IMR-90 (cell line): ENCODE measurements around the gene ANKRD11. TPM values are rescaled to one million over a fixed set of nuclear protein-coding genes. Genes with fewer than 3 reads are reported as not detected.

Source experiments
- ATAC-seq: fragments of 200-7000 bp; cut with Tn5 transposase; 2 replicates; pipeline ENCODE4 v1.9.1; 2020; ENCODE audit warnings: low read depth, mild to moderate bottlenecking, moderate library complexity
- BruUV-seq: library from RNA; stranded (reverse); fragments of 400-500 nt; replicated peaks from 2 replicates; lab custom pipeline; 2021; lab: Mats Ljungman, UMichigan
- CTCF ChIA-PET: fragments of 300-600 bp; formaldehyde crosslinking; extraction: SDS; loops from one replicate; lab custom pipeline; 2021; ENCODE audit warnings: antibody characterized with exemption; lab: Yijun Ruan, JAX
- POLR2A ChIA-PET: fragments of 300-600 bp; sonication (Branson Sonifier 250); formaldehyde crosslinking; loops from one replicate; lab custom pipeline; 2022; ENCODE audit warnings: antibody characterized with exemption; ENCODE audit not compliant: unreplicated experiment; lab: Charles Lee
- DNase-seq: peaks from one replicate; pipeline ENCODE4 v3.0.0; 2013
- H2AFZ ChIP-seq: replicated peaks from 2 replicates; pipeline ENCODE3; 2013; ENCODE audit warnings: low read length, mild to moderate bottlenecking; ENCODE audit not compliant: poor library complexity
- H2AK5ac ChIP-seq: 2 replicates; pipeline ENCODE4 v1.6.1; 2013; ENCODE audit warnings: low read depth, low read length, inconsistent platforms
- H2AK9ac ChIP-seq: replicated peaks from 2 replicates; pipeline ENCODE3; 2013; ENCODE audit warnings: mild to moderate bottlenecking, low read depth, low read length, moderate library complexity; ENCODE audit not compliant: poor library complexity
- H2BK120ac ChIP-seq: 2 replicates; pipeline ENCODE4 v1.6.1; 2013; ENCODE audit warnings: low read depth, low read length, inconsistent platforms
- H2BK15ac ChIP-seq: 3 replicates; pipeline ENCODE4 v1.6.1; 2013; ENCODE audit warnings: low read depth, low read length, inconsistent platforms
- H2BK20ac ChIP-seq: 2 replicates; pipeline ENCODE4 v1.6.1; 2013; ENCODE audit warnings: low read depth, mild to moderate bottlenecking, inconsistent platforms, low read length, moderate library complexity
- H2BK5ac ChIP-seq: 2 replicates; pipeline ENCODE4 v1.6.1; 2013; ENCODE audit warnings: mild to moderate bottlenecking, low read depth, low read length, inconsistent platforms; ENCODE audit not compliant: poor library complexity, severe bottlenecking
- H3K14ac ChIP-seq: replicated peaks from 2 replicates; pipeline ENCODE4 v1.6.1; 2013; ENCODE audit warnings: low read depth, low read length, inconsistent platforms
- H3K18ac ChIP-seq: 2 replicates; pipeline ENCODE4 v1.6.1; 2013; ENCODE audit warnings: low read depth, low read length, control low read depth
- H3K23ac ChIP-seq: 2 replicates; pipeline ENCODE4 v1.6.1; 2013; ENCODE audit warnings: low read depth, low read length, inconsistent platforms
- H3K27ac ChIP-seq: 2 replicates; pipeline ENCODE4 v1.5.1; 2013; ENCODE audit warnings: mild to moderate bottlenecking, control low read depth, low read length; ENCODE audit not compliant: insufficient read depth
- H3K27me3 ChIP-seq: 2 replicates; pipeline ENCODE4 v1.6.1; 2013; ENCODE audit warnings: low read length; ENCODE audit not compliant: control insufficient read depth, insufficient read depth
- H3K36me3 ChIP-seq: 2 replicates; pipeline ENCODE4 v1.6.1; 2013; ENCODE audit warnings: low read length, mixed read lengths; ENCODE audit not compliant: control insufficient read depth, insufficient read depth
- H3K4ac ChIP-seq: 2 replicates; pipeline ENCODE4 v1.6.1; 2013; ENCODE audit warnings: low read depth, low read length, inconsistent platforms
- H3K4me1 ChIP-seq: 2 replicates; pipeline ENCODE4 v1.6.1; 2013; ENCODE audit warnings: low read length, mixed read lengths; ENCODE audit not compliant: control insufficient read depth, insufficient read depth
- H3K4me2 ChIP-seq: 2 replicates; pipeline ENCODE4 v1.6.1; 2013; ENCODE audit warnings: low read depth, mild to moderate bottlenecking, control low read depth, low read length, moderate library complexity
- H3K4me3 ChIP-seq: 2 replicates; pipeline ENCODE4 v1.5.1; 2013; ENCODE audit warnings: low read depth, mild to moderate bottlenecking, control low read depth, low read length, moderate library complexity; ENCODE audit not compliant: insufficient read depth
- H3K56ac ChIP-seq: 2 replicates; pipeline ENCODE4 v1.6.1; 2013; ENCODE audit warnings: low read length, inconsistent platforms; ENCODE audit not compliant: insufficient read depth; ENCODE audit errors: extremely low read depth
- H3K79me1 ChIP-seq, 2 experiments: 2 replicates each; pipeline ENCODE4 v1.6.1; 2013; ENCODE audit warnings: low read length in 2 of 2, inconsistent platforms in 1 of 2, low read depth in 1 of 2
- H3K9ac ChIP-seq: 2 replicates; pipeline ENCODE4 v1.6.1; 2013; ENCODE audit warnings: low read depth, low read length, control low read depth
- H3K9me1 ChIP-seq: 2 replicates; pipeline ENCODE4 v1.6.1; 2013; ENCODE audit warnings: low read length, inconsistent platforms; ENCODE audit not compliant: insufficient read depth
- H3K9me3 ChIP-seq: 2 replicates; pipeline ENCODE4 v1.6.1; 2013; ENCODE audit warnings: low read length; ENCODE audit not compliant: control insufficient read depth, insufficient read depth
- H4K20me1 ChIP-seq: 2 replicates; pipeline ENCODE4 v1.6.1; 2013; ENCODE audit warnings: low read length, inconsistent platforms; ENCODE audit not compliant: insufficient read depth
- H4K5ac ChIP-seq: 2 replicates; pipeline ENCODE4 v1.6.1; 2013; ENCODE audit warnings: mild to moderate bottlenecking, low read depth, low read length, control low read depth
- H4K8ac ChIP-seq, 2 experiments: 2 replicates each; pipeline ENCODE4 v1.6.1; 2013; ENCODE audit warnings: low read depth in 2 of 2, low read length in 2 of 2, control low read depth in 1 of 2, inconsistent platforms in 1 of 2
- H4K91ac ChIP-seq: 2 replicates; pipeline ENCODE4 v1.6.1; 2013; ENCODE audit warnings: low read depth, low read length, inconsistent platforms; ENCODE audit not compliant: insufficient read depth
- BHLHE40 ChIP-seq: fragments of 150-350 bp; IDR thresholded peaks from 2 replicates; pipeline ENCODE4 v1.6.1; 2016; ENCODE audit warnings: mild to moderate bottlenecking, low read depth, low read length
- CEBPB ChIP-seq: IDR thresholded peaks from 2 replicates; pipeline ENCODE4 v1.6.1; 2012; ENCODE audit warnings: low read depth, low read length, improper control_type of control experiment
- CHD1 ChIP-seq: IDR thresholded peaks from 2 replicates; pipeline ENCODE4 v1.6.1; 2012; ENCODE audit warnings: low read depth, low read length, improper control_type of control experiment
- CTCF ChIP-seq: conservative IDR thresholded peaks from 2 replicates; pipeline ENCODE4 v1.5.1; 2012; ENCODE audit warnings: mild to moderate bottlenecking, low read depth, low read length, improper control_type of control experiment
- ELK1 ChIP-seq: fragments of 150-350 bp; IDR thresholded peaks from 2 replicates; pipeline ENCODE4 v1.6.1; 2016; ENCODE audit warnings: low read depth, mild to moderate bottlenecking, low read length, moderate library complexity, borderline replicate concordance
- FOS ChIP-seq: fragments of 150-350 bp; IDR thresholded peaks from 2 replicates; pipeline ENCODE4 v1.6.1; 2016; ENCODE audit warnings: low read depth, low read length
- MAFK ChIP-seq: IDR thresholded peaks from 2 replicates; pipeline ENCODE4 v1.6.1; 2012; ENCODE audit warnings: low read depth, low read length, improper control_type of control experiment
- MAZ ChIP-seq: IDR thresholded peaks from 2 replicates; pipeline ENCODE4 v1.6.1; 2012; ENCODE audit warnings: low read depth, mild to moderate bottlenecking, low read length, improper control_type of control experiment, moderate library complexity, borderline replicate concordance
- MXI1 ChIP-seq: IDR thresholded peaks from 2 replicates; pipeline ENCODE4 v1.6.1; 2012; ENCODE audit warnings: low read depth, mild to moderate bottlenecking, low read length, moderate library complexity, borderline replicate concordance
- NFE2L2 ChIP-seq: fragments of 150-350 bp; IDR thresholded peaks from 2 replicates; pipeline ENCODE4 v1.6.1; 2016; ENCODE audit warnings: low read depth, mild to moderate bottlenecking, low read length
- POLR2A ChIP-seq: IDR thresholded peaks from 2 replicates; pipeline ENCODE4 v1.6.1; 2012; ENCODE audit warnings: mild to moderate bottlenecking, low read depth, low read length
- RAD21 ChIP-seq: IDR thresholded peaks from 2 replicates; pipeline ENCODE4 v1.6.1; 2012; ENCODE audit warnings: low read length, improper control_type of control experiment
- RCOR1 ChIP-seq: IDR thresholded peaks from 2 replicates; pipeline ENCODE4 v1.6.1; 2012; ENCODE audit warnings: mild to moderate bottlenecking, low read length, improper control_type of control experiment; ENCODE audit not compliant: insufficient replicate concordance
- RFX5 ChIP-seq: IDR thresholded peaks from 2 replicates; pipeline ENCODE4 v1.8.0; 2012; ENCODE audit warnings: low read depth, mild to moderate bottlenecking, low read length, moderate library complexity
- SMC3 ChIP-seq: fragments of 150-350 bp; IDR thresholded peaks from 2 replicates; pipeline ENCODE4 v1.6.1; 2016; ENCODE audit warnings: low read depth, mild to moderate bottlenecking, antibody characterized with exemption, low read length, moderate library complexity
- USF2 ChIP-seq: fragments of 150-350 bp; IDR thresholded peaks from 2 replicates; pipeline ENCODE4 v1.6.1; 2017; ENCODE audit warnings: mild to moderate bottlenecking, antibody characterized with exemption, low read length, low read depth
- WGBS, 2 experiments: methylation state at CpG; one replicate each; pipeline versions ENCODE4 v1.1.5 to v1.1.7; 2013; ENCODE audit warnings: missing lambda C conversion rate in 2 of 2; ENCODE audit not compliant: insufficient read length in 1 of 2; ENCODE audit errors: extremely low coverage in 2 of 2; 5-methylcytosine and 5-hydroxymethylcytosine counted together
- dilution Hi-C: fragments of 300-500 bp; cut with HindIII; formaldehyde crosslinking; loops from one replicate; pipeline ENCODE4 v1.14.3; 2018; ENCODE audit warnings: low sequenced_read_pairs; ENCODE audit not compliant: unreplicated experiment
- in situ Hi-C: fragments of 300-500 bp; cut with MboI; formaldehyde crosslinking; loops from 3 replicates; pipeline ENCODE4 v1.14.3; 2019; ENCODE audit warnings: low sequenced_read_pairs, inconsistent platforms, mixed read lengths
- intact Hi-C: fragments of 100-400 bp; cut with micrococcal nuclease; formaldehyde crosslinking; loops from 2 replicates; pipeline ENCODE4 v1.10.0; 2022
- polyA plus RNA-seq, 3 experiments: library from polyadenylated mRNA; depleted of rRNA; stranded (reverse); fragments of >200 nt; gene quantifications; 2 replicates each; pipeline ENCODE4 v1.2.3, GENCODE V29; 2012; ENCODE audit warnings: low replicate concordance in 1 of 3
- total RNA-seq: library from RNA; depleted of rRNA; stranded (reverse); fragments of >200 nt; gene quantifications from 2 replicates; pipeline ENCODE4 v1.2.3, GENCODE V29; 2012

Gene ANKRD11
- total and polyA plus RNA-seq, 2 of the 4 experiments (the other 2 are of a cell fraction) = 46.8 to 71.9 TPM

- no peak overlapping the region for H4K91ac ChIP-seq
- no peak for DNase-seq
- H3K27ac ChIP-seq = peak overlapping the region; percentile 10; the same call in 1 of the 2 replicates
- no peak overlapping the region for H4K5ac ChIP-seq
- no peak overlapping the region for H2AFZ ChIP-seq
- no peak overlapping the region for H3K14ac ChIP-seq
- no peak overlapping the region for H2BK15ac ChIP-seq
- H3K4me1 ChIP-seq = peaks cover 53% of the 10 kb centered on the region
- H3K27me3 ChIP-seq = no peaks in the 10 kb centered on the region
- no peak for ATAC-seq
- no peak for TF ChIP-seq ELK1
- no peak for TF ChIP-seq MAFK
- no peak for TF ChIP-seq RCOR1
- no peak for TF ChIP-seq MAZ
- TF ChIP-seq BHLHE40 = no peak
- TF ChIP-seq POLR2A = no peak
- no peak for TF ChIP-seq CHD1
- no peak for TF ChIP-seq SMC3
- TF ChIP-seq CEBPB = no peak
- TF ChIP-seq RAD21 = no peak
- TF ChIP-seq NFE2L2 = no peak
- TF ChIP-seq MXI1 = no peak
- TF ChIP-seq CTCF = no peak
- TF ChIP-seq RFX5 = no peak
- no peak for TF ChIP-seq USF2
- TF ChIP-seq FOS = no peak
- H2AK5ac ChIP-seq = no peak overlapping the region
- 0% methylated on average over 1 of the region's 8 CpGs; no CpG with 5 or more reads in 1 of the 2 experiments for WGBS, 2 experiments
- H4K20me1 ChIP-seq = peaks cover 100% of the 10 kb centered on the region
- POLR2A ChIA-PET = no interaction called here
- H2AK9ac ChIP-seq = no peak overlapping the region
- peaks cover 74% of the 10 kb centered on the region for H3K9me1 ChIP-seq
- no peak overlapping the region for H3K56ac ChIP-seq
- no peak overlapping the region; the same call in 1 of the 2 replicates for H3K4me2 ChIP-seq
- in situ Hi-C loops (no loop called here), dilution Hi-C loops (no loop called here), intact Hi-C loops (loop anchor here (2.0 kb wide), 1 partner anchor 45 kb away; no protein-coding TSS in a partner anchor)
- no peak overlapping the region for H3K4me3 ChIP-seq
- H3K79me1 ChIP-seq = peaks cover 5 to 78% of the 10 kb centered on the region in 2 experiments; a peak in 3 of 4 replicates
- H3K4ac ChIP-seq = no peak overlapping the region
- peak overlapping the region; percentile 6 for H2BK5ac ChIP-seq
- H4K8ac ChIP-seq = no peak overlapping the region
- H3K9ac ChIP-seq = no peak overlapping the region
- BruUV-seq = no TSS peak
- H3K23ac ChIP-seq = no peak overlapping the region
- no peaks in the 10 kb centered on the region for H3K9me3 ChIP-seq
- no peak overlapping the region for H3K18ac ChIP-seq
- CTCF ChIA-PET = no interaction called here
- peaks cover 5% of the 10 kb centered on the region; the same call in 1 of the 2 replicates for H3K36me3 ChIP-seq
- H2BK20ac ChIP-seq = no peak overlapping the region
- H2BK120ac ChIP-seq = no peak overlapping the region
Measured at GRCh38 chr16:89443727-89444084, 46.7 kb downstream of the ANKRD11 start.
